HCT116 (cell line): Measurements from ENCODE around the gene BBX.

Experiments
- EZH2 ChIP-seq: fragments of 200-600 bp; sonication (generic); IDR thresholded peaks from 2 replicates; pipeline ENCODE4 v1.6.1; 2017; ENCODE audit warnings: antibody characterized with exemption, mixed run types
- EZH2phosphoT487 ChIP-seq: fragments of 200-600 bp; IDR thresholded peaks from 2 replicates; pipeline ENCODE4 v1.6.1; 2018; ENCODE audit warnings: antibody characterized with exemption, borderline replicate concordance
- JUND ChIP-seq: IDR thresholded peaks from 2 replicates; pipeline ENCODE4 v1.6.1; 2012
- POLR2A ChIP-seq: IDR thresholded peaks from 2 replicates; pipeline ENCODE4 v1.7.0; 2011; ENCODE audit warnings: borderline replicate concordance; ENCODE audit not compliant: insufficient read depth, insufficient read length; ENCODE audit errors: extremely low read depth
- RAD21 ChIP-seq: IDR thresholded peaks from 2 replicates; pipeline ENCODE4 v1.6.1; 2012; ENCODE audit warnings: low read depth, mild to moderate bottlenecking
- SRF ChIP-seq: IDR thresholded peaks from 2 replicates; pipeline ENCODE4 v1.6.1; 2012; ENCODE audit warnings: low read depth
- ZFX ChIP-seq: fragments of 450-650 bp; IDR thresholded peaks from 2 replicates; pipeline ENCODE4 v1.6.1; 2017
- ZNF274 ChIP-seq: fragments of 200-500 bp; sonication (Bioruptor generic); IDR thresholded peaks from 2 replicates; pipeline ENCODE4 v1.6.1; 2014; ENCODE audit warnings: mild to moderate bottlenecking, low read depth, low read length, inconsistent platforms
- TF ChIP-seq, protein P1 (sequence below), 3 experiments: fragments of 200-600 bp in 1 of 3; sonication (generic) in 1 of 3; IDR thresholded peaks in 2 of 3; conservative IDR thresholded peaks in 1 of 3; 2 replicates each; pipeline ENCODE4 v1.5.1; 2012 to 2017; ENCODE audit warnings: low read depth in 2 of 3, low read length in 2 of 3, antibody characterized with exemption in 1 of 3, borderline replicate concordance in 1 of 3, control low read depth in 1 of 3, mild to moderate bottlenecking in 1 of 3, mixed read lengths in 1 of 3, mixed run types in 1 of 3, moderate library complexity in 1 of 3; ENCODE audit not compliant: insufficient read depth in 1 of 3
- TF ChIP-seq, protein P2 (sequence below): IDR thresholded peaks from 2 replicates; pipeline ENCODE4 v1.6.1; 2012
- TF ChIP-seq, protein P3 (sequence below): IDR thresholded peaks from 2 replicates; pipeline ENCODE4 v1.6.1; 2012; ENCODE audit warnings: low read depth

DNA sequence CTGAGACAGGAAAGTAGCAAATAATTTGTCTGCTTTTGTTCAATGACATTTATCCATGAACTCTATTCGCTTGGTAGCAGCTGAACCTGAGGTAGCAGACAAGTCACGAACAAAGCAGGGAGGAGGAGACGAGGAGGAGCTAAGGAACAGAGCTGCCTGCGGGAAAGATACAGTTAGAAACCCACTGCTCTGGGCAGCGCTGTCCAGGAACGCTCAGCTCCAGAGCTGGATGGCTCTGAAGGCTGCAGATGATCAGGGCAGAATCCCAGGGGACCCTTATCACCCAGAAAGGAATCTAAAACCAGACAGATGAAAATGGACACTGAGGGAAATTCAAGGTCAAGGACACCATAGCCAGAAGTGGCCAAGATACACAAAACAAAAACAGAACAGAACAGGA is 310.3 kb downstream of the BBX start:
- no peak for TF ChIP-seq RAD21
- TF ChIP-seq EZH2phosphoT487 = no peak
- no peak for TF ChIP-seq EZH2
- TF ChIP-seq JUND = no peak
- TF ChIP-seq, protein P1, sequence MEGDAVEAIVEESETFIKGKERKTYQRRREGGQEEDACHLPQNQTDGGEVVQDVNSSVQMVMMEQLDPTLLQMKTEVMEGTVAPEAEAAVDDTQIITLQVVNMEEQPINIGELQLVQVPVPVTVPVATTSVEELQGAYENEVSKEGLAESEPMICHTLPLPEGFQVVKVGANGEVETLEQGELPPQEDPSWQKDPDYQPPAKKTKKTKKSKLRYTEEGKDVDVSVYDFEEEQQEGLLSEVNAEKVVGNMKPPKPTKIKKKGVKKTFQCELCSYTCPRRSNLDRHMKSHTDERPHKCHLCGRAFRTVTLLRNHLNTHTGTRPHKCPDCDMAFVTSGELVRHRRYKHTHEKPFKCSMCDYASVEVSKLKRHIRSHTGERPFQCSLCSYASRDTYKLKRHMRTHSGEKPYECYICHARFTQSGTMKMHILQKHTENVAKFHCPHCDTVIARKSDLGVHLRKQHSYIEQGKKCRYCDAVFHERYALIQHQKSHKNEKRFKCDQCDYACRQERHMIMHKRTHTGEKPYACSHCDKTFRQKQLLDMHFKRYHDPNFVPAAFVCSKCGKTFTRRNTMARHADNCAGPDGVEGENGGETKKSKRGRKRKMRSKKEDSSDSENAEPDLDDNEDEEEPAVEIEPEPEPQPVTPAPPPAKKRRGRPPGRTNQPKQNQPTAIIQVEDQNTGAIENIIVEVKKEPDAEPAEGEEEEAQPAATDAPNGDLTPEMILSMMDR (IDR thresholded peaks at IDR 0.05 in 2 of 3, conservative IDR thresholded peaks at IDR 0.05 in 1 of 3; ENCODE audit: borderline replicate concordance in 1 of 3, insufficient read depth in 1 of 3, low read depth in 2 of 3, low read length in 2 of 3) = no peak
- TF ChIP-seq SRF = no peak
- TF ChIP-seq, protein P2, sequence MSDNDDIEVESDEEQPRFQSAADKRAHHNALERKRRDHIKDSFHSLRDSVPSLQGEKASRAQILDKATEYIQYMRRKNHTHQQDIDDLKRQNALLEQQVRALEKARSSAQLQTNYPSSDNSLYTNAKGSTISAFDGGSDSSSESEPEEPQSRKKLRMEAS = no peak
- TF ChIP-seq ZFX = no peak
- TF ChIP-seq, protein P3, sequence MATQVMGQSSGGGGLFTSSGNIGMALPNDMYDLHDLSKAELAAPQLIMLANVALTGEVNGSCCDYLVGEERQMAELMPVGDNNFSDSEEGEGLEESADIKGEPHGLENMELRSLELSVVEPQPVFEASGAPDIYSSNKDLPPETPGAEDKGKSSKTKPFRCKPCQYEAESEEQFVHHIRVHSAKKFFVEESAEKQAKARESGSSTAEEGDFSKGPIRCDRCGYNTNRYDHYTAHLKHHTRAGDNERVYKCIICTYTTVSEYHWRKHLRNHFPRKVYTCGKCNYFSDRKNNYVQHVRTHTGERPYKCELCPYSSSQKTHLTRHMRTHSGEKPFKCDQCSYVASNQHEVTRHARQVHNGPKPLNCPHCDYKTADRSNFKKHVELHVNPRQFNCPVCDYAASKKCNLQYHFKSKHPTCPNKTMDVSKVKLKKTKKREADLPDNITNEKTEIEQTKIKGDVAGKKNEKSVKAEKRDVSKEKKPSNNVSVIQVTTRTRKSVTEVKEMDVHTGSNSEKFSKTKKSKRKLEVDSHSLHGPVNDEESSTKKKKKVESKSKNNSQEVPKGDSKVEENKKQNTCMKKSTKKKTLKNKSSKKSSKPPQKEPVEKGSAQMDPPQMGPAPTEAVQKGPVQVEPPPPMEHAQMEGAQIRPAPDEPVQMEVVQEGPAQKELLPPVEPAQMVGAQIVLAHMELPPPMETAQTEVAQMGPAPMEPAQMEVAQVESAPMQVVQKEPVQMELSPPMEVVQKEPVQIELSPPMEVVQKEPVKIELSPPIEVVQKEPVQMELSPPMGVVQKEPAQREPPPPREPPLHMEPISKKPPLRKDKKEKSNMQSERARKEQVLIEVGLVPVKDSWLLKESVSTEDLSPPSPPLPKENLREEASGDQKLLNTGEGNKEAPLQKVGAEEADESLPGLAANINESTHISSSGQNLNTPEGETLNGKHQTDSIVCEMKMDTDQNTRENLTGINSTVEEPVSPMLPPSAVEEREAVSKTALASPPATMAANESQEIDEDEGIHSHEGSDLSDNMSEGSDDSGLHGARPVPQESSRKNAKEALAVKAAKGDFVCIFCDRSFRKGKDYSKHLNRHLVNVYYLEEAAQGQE = no peak
- TF ChIP-seq POLR2A = no peak
- TF ChIP-seq ZNF274 = no peak
